ENCODE results near the gene ZNF581.

Gene ZNF581

DNA sequence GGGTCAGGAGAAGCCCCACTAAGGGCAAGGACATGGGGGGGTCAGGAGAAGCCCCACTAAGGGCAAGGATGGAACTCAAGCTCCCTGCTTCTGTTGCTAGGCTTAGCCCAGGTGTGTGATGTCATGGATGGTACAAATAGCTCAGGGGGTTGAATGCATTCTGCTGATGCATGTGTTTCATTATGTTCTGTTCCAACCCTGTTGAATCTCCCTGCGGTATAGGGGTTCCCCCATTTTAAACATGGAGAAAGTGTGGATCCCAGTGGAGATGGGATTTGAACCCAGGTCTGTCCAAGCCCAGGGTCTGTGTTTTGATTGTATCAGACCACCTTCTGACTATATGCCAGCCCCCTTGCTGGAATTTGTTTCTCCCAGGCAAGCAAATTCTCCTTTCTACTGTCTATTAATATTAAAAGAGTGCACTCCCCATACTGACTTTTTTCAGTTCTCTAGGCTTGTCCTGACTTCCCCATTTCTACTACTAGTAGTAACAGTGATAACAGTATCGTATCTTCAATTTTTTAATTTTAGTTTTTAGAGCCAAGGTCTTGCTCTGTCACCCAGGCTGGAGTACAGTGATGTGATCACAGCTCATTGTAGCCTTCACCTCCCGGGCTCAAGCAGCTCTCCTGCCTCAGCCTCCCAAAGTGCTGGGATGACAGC is 31.3 kb upstream of the ZNF581 start:
- DNase-seq, result no peak

- no peak for DNase-seq
Observed at GRCh38 chr19:55613396-55613795, 30.1 kb upstream of the ZNF581 start.

- DNase-seq, result no peak
Observed at GRCh38 chr19:55613930-55614710, 29.3 kb upstream of the ZNF581 start.

- DNase-seq, result no peak
Observed at GRCh38 chr19:55614711-55615542, 28.5 kb upstream of the ZNF581 start.

DNA sequence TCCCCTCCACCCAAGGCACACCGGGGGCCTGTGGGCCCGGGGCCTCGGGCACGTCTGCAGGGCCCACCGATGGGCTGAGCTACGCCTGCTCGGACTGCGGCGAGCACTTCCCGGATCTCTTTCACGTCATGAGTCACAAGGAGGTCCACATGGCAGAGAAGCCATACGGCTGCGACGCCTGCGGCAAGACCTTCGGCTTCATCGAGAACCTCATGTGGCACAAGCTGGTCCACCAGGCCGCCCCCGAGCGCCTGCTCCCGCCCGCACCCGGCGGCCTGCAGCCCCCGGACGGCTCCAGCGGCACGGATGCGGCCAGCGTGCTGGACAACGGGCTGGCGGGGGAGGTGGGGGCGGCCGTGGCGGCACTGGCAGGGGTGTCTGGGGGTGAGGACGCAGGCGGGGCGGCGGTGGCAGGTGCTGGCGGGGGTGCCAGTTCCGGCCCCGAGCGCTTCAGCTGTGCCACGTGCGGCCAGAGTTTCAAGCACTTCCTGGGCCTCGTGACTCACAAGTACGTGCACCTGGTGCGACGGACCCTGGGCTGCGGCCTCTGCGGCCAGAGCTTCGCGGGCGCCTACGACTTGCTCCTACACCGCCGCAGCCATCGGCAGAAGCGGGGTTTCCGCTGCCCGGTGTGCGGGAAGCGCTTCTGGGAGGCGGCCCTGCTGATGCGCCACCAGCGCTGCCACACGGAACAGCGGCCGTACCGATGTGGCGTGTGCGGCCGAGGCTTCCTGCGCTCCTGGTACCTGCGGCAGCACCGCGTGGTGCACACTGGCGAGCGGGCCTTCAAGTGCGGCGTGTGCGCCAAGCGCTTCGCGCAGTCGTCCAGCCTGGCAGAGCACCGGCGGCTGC is 27.7 kb upstream of the ZNF581 start:
- no peak for DNase-seq

- DNase-seq, result no peak
Observed at GRCh38 chr19:55616395-55616875, 27.0 kb upstream of the ZNF581 start.

DNA sequence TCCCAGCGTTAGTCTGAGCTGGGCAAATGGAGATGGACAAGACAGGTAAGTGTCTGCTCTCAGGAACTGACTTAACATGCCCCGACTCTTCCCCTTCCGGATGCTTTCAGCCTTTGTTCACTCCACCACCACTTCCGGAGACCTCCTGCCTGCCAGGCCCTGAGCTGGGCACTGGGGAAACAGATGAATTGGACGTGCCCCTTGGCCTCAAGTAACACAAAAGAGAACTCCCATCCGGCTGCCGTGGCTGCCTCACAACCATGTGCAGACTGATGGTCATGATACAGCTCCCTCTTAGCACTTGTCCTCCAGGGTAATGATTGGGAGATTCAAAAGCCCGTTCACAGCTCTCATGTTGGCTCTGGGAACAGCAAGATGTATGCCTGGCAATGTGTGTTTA is 26.0 kb upstream of the ZNF581 start:
- no peak for DNase-seq

DNA sequence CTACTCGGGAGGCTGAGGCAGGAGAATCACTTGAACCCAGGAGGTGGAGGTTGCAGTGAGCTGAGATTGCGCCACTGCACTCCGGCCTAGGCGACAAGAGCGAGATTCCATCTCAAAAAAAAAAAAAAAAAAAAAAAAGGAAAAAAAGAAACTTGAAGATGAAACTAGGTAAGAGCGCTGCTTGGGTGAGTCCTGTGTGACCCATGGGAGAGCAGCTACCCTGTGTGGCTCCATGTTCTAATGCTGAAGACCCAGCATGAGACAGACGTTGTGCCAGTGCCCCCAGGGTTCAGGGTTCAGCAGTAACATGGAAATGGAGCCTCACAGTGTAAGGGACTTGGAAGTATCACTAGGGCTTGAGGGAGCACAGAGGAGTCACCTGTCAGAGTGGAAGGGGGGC is 25.0 kb upstream of the ZNF581 start:
- DNase-seq, result no peak

- DNase-seq, result no peak
Observed at GRCh38 chr19:55619286-55619685, 24.2 kb upstream of the ZNF581 start.

DNA sequence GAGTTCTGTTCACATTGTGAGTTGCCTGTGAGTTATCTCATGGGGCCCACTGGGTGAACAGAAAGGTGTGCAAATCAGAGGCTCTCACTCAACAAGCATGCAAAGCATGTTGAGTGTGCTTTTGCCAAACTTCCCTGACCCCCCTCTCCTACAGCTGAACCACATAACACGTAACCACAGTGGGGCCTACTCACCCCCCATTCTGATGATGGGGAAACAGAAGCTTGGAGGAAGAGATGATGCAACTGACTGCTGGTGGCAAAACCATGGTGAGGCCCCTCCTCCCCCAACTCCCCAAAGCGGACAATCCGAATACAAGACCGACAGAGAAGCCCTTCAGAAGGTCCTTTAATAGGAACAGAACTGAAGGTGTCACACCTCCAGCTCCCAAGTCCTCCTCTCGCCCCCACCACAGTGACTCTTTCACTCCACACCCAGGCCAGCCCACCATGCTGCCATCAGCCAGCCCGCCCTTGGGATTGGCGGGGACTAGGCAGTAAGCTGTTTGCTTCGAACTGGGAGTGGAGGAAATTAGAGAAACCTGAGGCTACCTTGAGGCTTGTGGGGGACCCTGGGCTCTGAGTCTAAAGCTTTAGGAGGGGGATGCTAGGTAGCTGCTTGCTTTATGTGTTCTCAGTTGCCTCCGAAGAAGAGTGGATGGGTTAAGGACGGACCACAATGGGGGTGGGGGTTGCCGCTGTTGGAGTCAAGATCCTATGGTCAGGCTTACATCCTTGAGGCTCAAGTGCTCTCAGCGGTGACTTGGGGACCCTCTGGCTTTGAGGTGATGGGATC is 22.8 kb upstream of the ZNF581 start:
- DNase-seq, result no peak

DNA sequence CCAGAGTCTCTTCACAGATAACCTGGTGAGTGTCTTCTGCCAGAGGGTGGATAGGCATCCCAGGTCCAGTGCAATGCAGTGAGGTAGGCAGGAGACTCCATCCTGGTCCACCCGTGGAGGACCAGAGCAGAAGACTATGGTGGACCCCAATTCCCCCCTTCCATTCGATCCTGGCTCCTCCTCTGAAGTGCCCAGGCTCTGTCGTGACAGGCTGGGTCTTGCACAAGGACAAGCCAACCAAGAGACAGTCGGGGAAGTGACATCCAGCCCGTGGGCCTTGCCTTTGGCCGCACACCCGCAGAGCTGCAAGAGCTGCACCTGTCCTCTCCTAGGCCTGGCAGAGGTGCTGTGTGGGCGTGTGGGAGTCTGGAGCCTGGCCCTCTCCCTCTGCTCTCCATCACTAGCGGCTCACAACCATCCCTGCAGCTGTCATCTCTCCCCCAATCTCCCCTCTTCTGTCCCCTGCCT is 22.2 kb upstream of the ZNF581 start:
- no peak for DNase-seq

DNA sequence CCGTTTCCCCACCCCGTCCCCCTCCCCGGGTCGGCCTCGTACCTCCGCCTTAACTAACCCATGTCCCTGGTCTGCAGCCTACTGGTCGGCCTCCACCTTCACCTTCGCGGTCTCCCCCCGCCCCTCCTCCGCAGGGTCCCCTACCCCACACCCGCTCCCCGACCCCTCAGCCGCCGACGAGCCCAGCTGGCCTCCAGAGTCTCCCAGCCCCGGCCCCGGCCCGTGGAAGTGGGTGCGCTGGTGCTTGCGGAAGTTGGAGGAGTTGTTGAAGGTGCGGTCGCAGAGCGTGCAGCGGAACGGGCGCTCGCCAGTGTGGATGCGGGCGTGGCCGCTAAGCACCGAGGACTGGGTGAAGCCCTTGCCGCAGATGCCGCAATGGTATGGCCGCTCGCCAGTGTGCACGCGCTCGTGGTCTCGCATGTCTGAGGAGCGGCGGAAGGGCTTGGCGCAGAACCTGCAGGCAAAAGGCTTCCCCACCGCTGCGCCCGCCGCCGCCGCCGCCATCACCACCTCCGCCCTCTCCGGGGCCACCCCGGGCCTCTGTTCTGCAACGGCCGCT is 21.7 kb upstream of the ZNF581 start:
- no peak for DNase-seq

DNA sequence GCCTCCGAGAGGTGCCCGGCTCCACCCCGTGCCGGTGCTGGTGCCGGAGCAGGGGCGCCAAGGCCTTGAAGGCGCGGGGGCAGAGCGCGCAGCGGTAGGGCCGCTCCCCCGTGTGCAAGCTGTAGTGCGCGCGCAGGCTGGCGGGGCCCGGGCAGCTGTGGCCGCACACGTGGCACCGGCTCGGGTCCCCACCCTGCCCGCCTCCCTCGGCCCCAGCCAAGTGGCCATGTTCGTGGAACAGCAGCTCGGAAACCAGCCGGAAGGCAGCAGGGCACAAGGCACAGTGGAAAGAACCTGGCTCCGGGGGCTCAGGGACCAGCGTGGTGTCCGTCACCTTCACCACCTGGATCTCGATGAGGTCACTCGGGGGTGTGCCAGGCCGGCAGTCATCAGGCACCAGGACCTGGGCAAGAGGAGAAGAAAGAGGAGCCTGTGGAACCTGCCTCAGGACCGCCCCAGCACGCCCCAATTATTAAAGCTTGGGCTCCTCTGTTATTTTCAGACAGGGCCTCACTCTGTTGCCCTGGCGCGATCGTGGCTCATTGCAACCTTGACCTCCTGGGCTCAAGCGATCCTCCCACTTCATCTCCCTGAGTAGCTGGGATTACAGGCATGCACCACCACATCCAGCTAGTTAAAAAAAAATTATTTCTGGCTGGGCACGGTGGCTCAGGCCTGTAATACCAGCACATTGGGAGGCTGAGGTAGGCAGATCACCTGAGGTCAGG is 21.0 kb upstream of the ZNF581 start:
- no peak for DNase-seq

- no peak for DNase-seq
Observed at GRCh38 chr19:55623130-55623529, 20.3 kb upstream of the ZNF581 start.

DNA sequence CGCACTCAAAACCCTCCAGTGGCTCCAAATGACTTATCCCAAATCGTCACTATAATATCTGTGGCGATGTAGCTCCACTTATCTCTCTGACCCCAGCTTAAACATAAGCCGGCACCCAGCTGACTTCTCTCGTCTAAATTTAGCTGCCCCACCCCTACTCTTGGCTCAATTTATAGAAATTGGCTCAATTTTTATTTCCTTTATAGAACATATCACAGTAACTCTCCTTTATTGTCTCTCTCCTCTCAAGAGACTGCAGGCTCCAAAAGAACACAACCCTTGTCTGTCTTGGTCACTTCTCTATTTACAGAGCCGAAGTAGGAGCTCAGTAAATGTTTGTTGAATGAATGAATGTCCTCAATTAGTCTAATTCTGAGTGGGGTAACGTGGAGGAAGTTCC is 19.9 kb upstream of the ZNF581 start:
- no peak for DNase-seq

GRCh38 chr19:55624109-55625003 is 19.1 kb upstream of the ZNF581 start, which contains the start of gene ZNF784:
Gene ZNF784 (minus strand): TSS chr19:55624566. CDS start chr19:55624561, 5 bp downstream.
- peak; percentile 94 for DNase-seq

DNA sequence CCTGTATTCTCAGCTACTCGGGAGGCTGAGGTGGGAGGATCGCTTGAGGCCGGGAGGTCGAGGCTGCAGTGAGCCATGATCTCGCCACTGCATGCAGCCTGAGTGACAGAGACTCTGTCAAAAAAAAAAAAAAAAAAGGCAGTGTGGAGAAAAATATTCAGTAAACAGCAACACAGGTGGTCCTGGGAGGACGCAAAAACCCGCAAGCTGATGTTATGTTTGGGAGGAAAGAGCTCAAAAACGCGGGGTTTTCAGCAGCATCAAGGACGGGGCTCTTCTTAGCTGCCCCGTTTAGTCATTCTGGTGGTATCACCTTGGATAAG is 18.5 kb upstream of the ZNF581 start:
- DNase-seq, result no peak

DNA sequence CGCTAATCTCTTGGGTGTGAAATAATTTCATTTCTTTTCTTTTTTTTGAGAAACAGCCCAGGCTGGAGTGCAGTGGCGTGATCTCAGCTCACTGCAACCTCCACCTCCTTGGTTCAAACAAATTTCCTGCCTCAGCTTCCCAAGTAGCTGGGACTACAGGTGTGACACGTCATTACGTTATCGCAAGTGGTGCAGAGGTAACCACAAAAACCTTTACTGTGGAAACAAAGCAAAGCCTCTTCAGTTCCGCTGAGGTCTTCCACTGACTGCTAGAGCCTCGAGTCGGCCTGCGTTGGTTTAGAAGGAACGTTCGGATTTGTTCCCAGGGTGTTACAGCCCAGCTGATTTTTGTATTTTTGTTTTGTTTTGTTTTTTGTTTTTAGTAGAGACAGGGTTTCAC is 17.1 kb upstream of the ZNF581 start:
- DNase-seq, result no peak

- DNase-seq, result peak; percentile 81
Observed at GRCh38 chr19:55632463-55632834, 11.0 kb upstream of the ZNF581 start.

DNA sequence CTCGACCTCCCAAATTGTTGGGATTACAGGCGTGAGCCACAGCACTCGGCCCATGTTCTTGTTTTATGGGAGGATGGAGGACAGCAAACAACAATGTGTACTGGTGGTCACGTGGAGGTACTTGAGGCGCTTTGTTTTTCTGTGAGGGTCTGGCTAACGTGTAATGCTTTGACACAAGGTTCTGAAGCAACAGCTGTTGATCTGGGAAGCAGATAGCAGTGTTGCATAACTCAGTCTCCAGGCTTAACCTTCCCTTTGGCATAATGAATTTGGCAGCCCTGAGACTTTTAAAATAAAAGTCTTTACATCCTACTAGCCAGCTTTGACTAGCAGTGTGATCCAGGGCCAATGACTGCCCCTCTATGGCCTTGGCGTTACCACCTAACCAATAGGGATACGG is 9.6 kb upstream of the ZNF581 start:
- no peak for DNase-seq
